Measurements from ENCODE around the gene OSBPL3.

DNA sequence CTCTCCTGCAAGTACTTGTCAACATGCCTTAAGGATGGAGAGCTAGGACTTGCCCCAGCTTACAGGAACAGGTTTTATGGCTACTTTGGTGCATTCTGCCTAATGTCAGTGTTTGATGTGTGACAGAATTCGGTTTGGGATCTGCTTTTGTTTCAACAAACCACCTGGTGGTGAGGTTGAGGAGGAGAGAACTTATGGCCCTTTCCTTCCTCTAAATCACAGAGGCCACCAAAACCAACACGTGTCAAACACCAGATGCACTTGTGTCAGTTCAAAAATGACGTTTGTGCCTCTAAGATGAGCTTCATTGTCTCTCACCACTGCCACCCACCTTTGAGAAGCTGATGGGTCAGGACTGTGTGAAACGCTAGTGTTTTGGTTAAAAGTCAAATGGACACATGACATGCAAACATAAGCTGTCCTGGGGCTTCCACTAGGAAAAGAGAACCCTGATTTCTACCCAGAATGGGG, 83.9 kb downstream of the OSBPL3 start:
- TF ChIP-seq, protein P1, sequence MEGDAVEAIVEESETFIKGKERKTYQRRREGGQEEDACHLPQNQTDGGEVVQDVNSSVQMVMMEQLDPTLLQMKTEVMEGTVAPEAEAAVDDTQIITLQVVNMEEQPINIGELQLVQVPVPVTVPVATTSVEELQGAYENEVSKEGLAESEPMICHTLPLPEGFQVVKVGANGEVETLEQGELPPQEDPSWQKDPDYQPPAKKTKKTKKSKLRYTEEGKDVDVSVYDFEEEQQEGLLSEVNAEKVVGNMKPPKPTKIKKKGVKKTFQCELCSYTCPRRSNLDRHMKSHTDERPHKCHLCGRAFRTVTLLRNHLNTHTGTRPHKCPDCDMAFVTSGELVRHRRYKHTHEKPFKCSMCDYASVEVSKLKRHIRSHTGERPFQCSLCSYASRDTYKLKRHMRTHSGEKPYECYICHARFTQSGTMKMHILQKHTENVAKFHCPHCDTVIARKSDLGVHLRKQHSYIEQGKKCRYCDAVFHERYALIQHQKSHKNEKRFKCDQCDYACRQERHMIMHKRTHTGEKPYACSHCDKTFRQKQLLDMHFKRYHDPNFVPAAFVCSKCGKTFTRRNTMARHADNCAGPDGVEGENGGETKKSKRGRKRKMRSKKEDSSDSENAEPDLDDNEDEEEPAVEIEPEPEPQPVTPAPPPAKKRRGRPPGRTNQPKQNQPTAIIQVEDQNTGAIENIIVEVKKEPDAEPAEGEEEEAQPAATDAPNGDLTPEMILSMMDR (IDR thresholded peaks at IDR 0.05): no peak
- no peak for TF ChIP-seq POLR2A (IDR thresholded peaks at IDR 0.05)

Measured in body of pancreas (tissue), 4 donors.